Parathyroid adenoma (tissue), 2 donors: ENCODE data around the gene ARHGAP24.

ENCODE experiments used
- H2AFZ ChIP-seq: fragments of 300-600 bp; sonication (generic); one replicate; pipeline ENCODE4 v1.7.0; 2017; ENCODE audit warnings: antibody characterized with exemption, mild to moderate bottlenecking
- H3K27ac ChIP-seq: fragments of 300-600 bp; sonication (generic); one replicate; pipeline ENCODE4 v1.7.0; 2017
- H3K27me3 ChIP-seq: fragments of 300-600 bp; sonication (generic); one replicate; pipeline ENCODE4 v1.7.0; 2017; ENCODE audit warnings: low read length; ENCODE audit not compliant: control insufficient read depth, insufficient read depth
- H3K36me3 ChIP-seq: fragments of 300-600 bp; sonication (generic); one replicate; pipeline ENCODE4 v1.7.0; 2017; ENCODE audit warnings: low read length; ENCODE audit not compliant: control insufficient read depth, insufficient read depth
- H3K4me1 ChIP-seq: fragments of 300-600 bp; sonication (generic); one replicate; pipeline ENCODE4 v1.7.0; 2017; ENCODE audit warnings: control low read depth
- H3K4me2 ChIP-seq: fragments of 300-600 bp; sonication (generic); one replicate; pipeline ENCODE4 v1.7.0; 2017; ENCODE audit warnings: low read length
- H3K4me3 ChIP-seq: fragments of 300-600 bp; sonication (generic); one replicate; pipeline ENCODE4 v1.7.0; 2017; ENCODE audit warnings: low read depth, low read length
- H3K79me2 ChIP-seq: fragments of 300-600 bp; sonication (generic); one replicate; pipeline ENCODE4 v1.7.0; 2017; ENCODE audit warnings: control low read depth
- H3K9ac ChIP-seq: fragments of 300-600 bp; sonication (generic); one replicate; pipeline ENCODE4 v1.7.0; 2017; ENCODE audit warnings: mild to moderate bottlenecking
- H3K9me3 ChIP-seq: fragments of 300-600 bp; sonication (generic); one replicate; pipeline ENCODE4 v1.7.0; 2017; ENCODE audit warnings: low read length; ENCODE audit not compliant: control insufficient read depth
- TF ChIP-seq, protein P1 (sequence below): fragments of 300-600 bp; sonication (generic); IDR thresholded peaks from one replicate; pipeline ENCODE4 v1.7.0; 2017; ENCODE audit warnings: antibody characterized with exemption, mild to moderate bottlenecking
- donor health status: primary hyperparathyroidism.

Gene ARHGAP24

DNA sequence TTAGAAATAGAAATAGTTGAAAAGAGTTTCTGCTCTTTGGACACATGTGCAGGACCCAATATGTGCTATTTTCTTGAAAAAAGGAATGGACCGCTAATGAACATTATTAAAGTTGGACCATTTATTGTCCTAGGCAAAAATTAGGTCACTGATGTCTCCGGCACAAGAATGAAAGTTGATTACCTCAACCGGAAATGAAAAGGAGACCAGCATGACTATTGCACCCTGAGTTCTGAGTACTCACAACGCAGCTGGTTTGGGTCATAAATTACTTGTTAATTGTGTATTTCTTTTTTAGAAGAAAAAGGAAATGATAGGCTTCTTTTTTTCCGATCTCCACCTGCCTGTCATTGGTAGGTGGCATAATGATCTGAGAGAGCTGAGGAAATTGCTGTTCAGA, 232.7 kb downstream of the ARHGAP24 start:
- Histone ChIP-seq H2AFZ (no peak overlapping the region), H3K4me2 (no peak overlapping the region), H3K4me3 (no peak overlapping the region), H3K4me1 (no peaks in the 10 kb centered on the region), H3K9ac (no peak overlapping the region), H3K27me3 (no peaks in the 10 kb centered on the region), H3K79me2 (no peaks in the 10 kb centered on the region), H3K27ac (no peak overlapping the region), H3K9me3 (no peaks in the 10 kb centered on the region), H3K36me3 (no peaks in the 10 kb centered on the region)
- TF ChIP-seq, protein P1, sequence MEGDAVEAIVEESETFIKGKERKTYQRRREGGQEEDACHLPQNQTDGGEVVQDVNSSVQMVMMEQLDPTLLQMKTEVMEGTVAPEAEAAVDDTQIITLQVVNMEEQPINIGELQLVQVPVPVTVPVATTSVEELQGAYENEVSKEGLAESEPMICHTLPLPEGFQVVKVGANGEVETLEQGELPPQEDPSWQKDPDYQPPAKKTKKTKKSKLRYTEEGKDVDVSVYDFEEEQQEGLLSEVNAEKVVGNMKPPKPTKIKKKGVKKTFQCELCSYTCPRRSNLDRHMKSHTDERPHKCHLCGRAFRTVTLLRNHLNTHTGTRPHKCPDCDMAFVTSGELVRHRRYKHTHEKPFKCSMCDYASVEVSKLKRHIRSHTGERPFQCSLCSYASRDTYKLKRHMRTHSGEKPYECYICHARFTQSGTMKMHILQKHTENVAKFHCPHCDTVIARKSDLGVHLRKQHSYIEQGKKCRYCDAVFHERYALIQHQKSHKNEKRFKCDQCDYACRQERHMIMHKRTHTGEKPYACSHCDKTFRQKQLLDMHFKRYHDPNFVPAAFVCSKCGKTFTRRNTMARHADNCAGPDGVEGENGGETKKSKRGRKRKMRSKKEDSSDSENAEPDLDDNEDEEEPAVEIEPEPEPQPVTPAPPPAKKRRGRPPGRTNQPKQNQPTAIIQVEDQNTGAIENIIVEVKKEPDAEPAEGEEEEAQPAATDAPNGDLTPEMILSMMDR: no peak

DNA sequence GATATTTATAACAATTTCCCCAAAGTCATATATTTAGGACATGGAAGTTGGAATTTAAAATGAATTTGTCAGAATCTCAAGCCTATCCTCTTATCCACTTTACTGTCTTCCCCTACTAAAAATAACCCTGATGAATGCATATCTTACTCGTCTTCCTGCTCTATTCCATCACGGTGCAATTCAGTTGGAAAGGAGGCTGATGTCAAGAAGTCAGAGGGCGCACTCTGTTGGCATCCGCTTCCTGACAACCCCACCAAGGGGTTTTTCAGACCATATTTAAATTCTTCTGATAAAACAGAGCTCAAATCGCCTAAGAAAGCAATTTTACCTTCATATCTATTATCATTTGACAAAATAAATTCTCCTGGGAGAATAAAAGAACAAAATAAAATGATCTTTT, 233.5 kb downstream of the ARHGAP24 start:
- Histone ChIP-seq H3K36me3 (no peaks in the 10 kb centered on the region), H3K27me3 (no peaks in the 10 kb centered on the region), H3K4me2 (no peak overlapping the region), H3K4me1 (no peaks in the 10 kb centered on the region), H3K27ac (no peak overlapping the region), H3K9ac (no peak overlapping the region), H3K9me3 (no peaks in the 10 kb centered on the region), H2AFZ (no peak overlapping the region), H3K79me2 (no peaks in the 10 kb centered on the region), H3K4me3 (no peak overlapping the region)
- TF ChIP-seq, protein P1: no peak

DNA sequence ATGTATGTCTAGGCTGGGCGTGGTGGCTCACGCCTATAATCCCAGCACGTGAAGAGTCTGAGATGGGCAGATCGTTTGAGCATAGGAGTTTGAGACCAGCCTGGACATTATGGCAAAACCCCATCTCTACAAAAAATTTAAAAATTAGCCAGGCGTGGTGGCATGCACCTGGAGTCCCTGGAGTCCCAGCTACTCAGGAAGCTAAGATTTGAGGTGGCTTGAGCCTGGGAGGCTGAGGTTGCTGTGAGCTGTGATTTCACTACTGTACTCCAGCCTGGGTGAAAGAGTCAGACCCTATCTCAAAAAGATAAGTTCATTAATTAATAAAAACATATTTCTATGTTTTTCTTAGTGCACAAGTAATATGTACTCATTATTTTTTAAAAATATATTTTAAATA, 238.1 kb downstream of the ARHGAP24 start:
- H3K27me3 ChIP-seq: no peaks in the 10 kb centered on the region
- no peaks in the 10 kb centered on the region for H3K4me1 ChIP-seq
- no peaks in the 10 kb centered on the region for H3K9me3 ChIP-seq
- TF ChIP-seq, protein P1: no peak
- no peak overlapping the region for H2AFZ ChIP-seq
- no peak overlapping the region for H3K4me2 ChIP-seq
- H3K4me3 ChIP-seq: no peak overlapping the region
- H3K9ac ChIP-seq: no peak overlapping the region
- no peaks in the 10 kb centered on the region for H3K79me2 ChIP-seq
- H3K36me3 ChIP-seq: no peaks in the 10 kb centered on the region
- H3K27ac ChIP-seq: no peak overlapping the region

DNA sequence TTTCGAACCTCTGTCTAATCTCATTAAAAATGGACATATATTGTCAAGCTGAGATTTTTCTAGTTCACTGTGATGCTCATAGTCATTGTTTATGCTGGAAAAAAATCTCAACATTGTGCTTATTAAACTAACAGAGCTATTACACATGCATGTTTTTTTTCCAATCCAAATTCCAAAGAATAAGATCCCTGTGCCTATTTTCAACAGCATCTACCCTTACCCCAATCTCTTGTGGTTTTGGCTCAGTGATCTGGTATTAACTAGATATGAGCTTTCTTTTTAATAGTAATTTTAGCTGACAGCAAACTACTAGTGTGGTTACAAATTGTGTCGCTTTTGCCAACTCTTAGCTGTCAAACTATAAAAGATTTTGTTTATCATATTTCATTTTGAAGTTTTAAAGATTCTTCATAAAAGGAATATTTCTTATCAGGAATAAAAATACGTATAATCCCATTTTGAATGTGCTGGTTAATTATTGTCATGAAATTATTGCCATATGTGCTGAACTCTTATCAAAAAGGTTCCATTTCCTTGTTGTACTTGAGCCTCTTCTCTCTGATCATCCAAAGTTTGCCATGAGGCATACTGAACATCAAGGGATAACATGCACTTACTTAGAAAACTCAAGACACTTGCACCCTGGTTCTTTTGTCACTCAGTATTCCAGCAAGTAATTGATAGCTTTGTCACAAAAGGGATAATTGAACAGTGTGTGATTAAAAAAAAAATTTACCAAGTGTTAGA, 241.2 kb downstream of the ARHGAP24 start:
- H3K27me3 ChIP-seq: no peaks in the 10 kb centered on the region
- no peak overlapping the region for H3K4me3 ChIP-seq
- no peak overlapping the region for H2AFZ ChIP-seq
- no peak overlapping the region for H3K4me2 ChIP-seq
- H3K9ac ChIP-seq: no peak overlapping the region
- TF ChIP-seq, protein P1: no peak
- H3K27ac ChIP-seq: no peak overlapping the region
- H3K36me3 ChIP-seq: no peaks in the 10 kb centered on the region
- H3K79me2 ChIP-seq: no peaks in the 10 kb centered on the region
- no peaks in the 10 kb centered on the region for H3K4me1 ChIP-seq
- H3K9me3 ChIP-seq: no peaks in the 10 kb centered on the region

DNA sequence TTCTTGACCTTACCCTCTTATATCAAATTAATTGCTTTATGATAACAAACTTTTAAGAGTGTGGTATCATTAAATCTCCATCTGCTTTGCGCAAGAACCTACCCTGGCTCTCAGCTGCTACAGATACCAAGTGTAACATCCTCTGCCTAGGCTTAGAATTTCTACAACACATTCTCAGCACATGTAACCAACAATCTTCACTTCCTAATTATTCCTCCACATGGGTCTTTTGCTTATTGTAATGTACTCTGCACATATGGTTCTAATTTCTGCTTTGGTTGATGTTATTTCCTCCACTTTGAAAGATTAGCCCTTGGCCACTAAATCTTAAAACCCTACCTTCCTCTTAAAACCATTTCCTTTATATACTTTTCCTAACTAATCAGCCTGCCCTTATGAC, 242.4 kb downstream of the ARHGAP24 start:
- no peak overlapping the region for H2AFZ ChIP-seq
- H3K36me3 ChIP-seq: no peaks in the 10 kb centered on the region
- no peak overlapping the region for H3K4me2 ChIP-seq
- no peak overlapping the region for H3K27ac ChIP-seq
- no peaks in the 10 kb centered on the region for H3K4me1 ChIP-seq
- H3K4me3 ChIP-seq: no peak overlapping the region
- no peaks in the 10 kb centered on the region for H3K79me2 ChIP-seq
- H3K9me3 ChIP-seq: no peaks in the 10 kb centered on the region
- H3K27me3 ChIP-seq: no peaks in the 10 kb centered on the region
- no peak overlapping the region for H3K9ac ChIP-seq
- TF ChIP-seq, protein P1: no peak
